Panc1 (cell line): Measurements from ENCODE around the gene RDH13.

Experiments
- POLR2AphosphoS5 ChIP-seq: IDR thresholded peaks from 2 replicates; pipeline ENCODE4 v1.6.1; 2012; ENCODE audit warnings: mild to moderate bottlenecking, low read depth, low read length, moderate library complexity
- SIN3A ChIP-seq: IDR thresholded peaks from 2 replicates; pipeline ENCODE4 v1.6.1; 2012; ENCODE audit warnings: low read depth, mild to moderate bottlenecking, low read length, moderate library complexity, borderline replicate concordance; ENCODE audit not compliant: insufficient read depth
- TCF7L2 ChIP-seq: IDR thresholded peaks from 2 replicates; pipeline ENCODE4 v1.6.1; 2011; ENCODE audit warnings: mild to moderate bottlenecking, low read depth, low read length, inconsistent platforms
- TF ChIP-seq, protein P1 (sequence below), 2 experiments: IDR thresholded peaks; 2 replicates each; pipeline ENCODE4 v1.6.1; 2011 to 2012; ENCODE audit warnings: low read depth in 2 of 2, control low read depth in 1 of 2, low read length in 1 of 2, mild to moderate bottlenecking in 1 of 2, moderate library complexity in 1 of 2; ENCODE audit not compliant: insufficient read depth in 1 of 2
- TF ChIP-seq, protein P2 (sequence below): fragments of 450-650 bp; IDR thresholded peaks from 2 replicates; pipeline ENCODE4 v1.5.1; 2017; ENCODE audit warnings: mild to moderate bottlenecking

DNA sequence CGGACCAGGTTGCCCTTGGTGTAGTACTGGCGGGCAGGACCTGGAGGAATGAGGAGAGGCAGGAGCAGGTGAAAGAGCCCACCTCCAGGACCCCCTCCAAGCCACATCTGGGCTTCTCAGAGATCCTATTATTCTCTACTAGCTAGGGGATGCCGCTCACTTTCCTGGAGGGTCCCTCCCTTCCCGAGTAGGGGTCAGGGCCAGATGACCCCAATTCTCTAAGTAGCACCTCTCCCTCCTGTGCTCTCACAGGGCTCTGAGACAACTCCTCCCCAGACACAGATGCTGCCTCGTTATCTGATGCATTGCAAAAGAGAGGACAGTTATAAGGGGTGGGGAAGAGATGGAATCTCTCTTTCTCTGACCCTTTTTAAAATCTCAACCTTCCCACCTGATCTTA lies 47.8 kb downstream of the RDH13 start:
- TF ChIP-seq, protein P1, sequence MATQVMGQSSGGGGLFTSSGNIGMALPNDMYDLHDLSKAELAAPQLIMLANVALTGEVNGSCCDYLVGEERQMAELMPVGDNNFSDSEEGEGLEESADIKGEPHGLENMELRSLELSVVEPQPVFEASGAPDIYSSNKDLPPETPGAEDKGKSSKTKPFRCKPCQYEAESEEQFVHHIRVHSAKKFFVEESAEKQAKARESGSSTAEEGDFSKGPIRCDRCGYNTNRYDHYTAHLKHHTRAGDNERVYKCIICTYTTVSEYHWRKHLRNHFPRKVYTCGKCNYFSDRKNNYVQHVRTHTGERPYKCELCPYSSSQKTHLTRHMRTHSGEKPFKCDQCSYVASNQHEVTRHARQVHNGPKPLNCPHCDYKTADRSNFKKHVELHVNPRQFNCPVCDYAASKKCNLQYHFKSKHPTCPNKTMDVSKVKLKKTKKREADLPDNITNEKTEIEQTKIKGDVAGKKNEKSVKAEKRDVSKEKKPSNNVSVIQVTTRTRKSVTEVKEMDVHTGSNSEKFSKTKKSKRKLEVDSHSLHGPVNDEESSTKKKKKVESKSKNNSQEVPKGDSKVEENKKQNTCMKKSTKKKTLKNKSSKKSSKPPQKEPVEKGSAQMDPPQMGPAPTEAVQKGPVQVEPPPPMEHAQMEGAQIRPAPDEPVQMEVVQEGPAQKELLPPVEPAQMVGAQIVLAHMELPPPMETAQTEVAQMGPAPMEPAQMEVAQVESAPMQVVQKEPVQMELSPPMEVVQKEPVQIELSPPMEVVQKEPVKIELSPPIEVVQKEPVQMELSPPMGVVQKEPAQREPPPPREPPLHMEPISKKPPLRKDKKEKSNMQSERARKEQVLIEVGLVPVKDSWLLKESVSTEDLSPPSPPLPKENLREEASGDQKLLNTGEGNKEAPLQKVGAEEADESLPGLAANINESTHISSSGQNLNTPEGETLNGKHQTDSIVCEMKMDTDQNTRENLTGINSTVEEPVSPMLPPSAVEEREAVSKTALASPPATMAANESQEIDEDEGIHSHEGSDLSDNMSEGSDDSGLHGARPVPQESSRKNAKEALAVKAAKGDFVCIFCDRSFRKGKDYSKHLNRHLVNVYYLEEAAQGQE (IDR thresholded peaks at IDR 0.05; ENCODE audit: insufficient read depth in 1 of 2, low read depth in 2 of 2, low read length in 1 of 2), result no peak
- TF ChIP-seq, protein P2, sequence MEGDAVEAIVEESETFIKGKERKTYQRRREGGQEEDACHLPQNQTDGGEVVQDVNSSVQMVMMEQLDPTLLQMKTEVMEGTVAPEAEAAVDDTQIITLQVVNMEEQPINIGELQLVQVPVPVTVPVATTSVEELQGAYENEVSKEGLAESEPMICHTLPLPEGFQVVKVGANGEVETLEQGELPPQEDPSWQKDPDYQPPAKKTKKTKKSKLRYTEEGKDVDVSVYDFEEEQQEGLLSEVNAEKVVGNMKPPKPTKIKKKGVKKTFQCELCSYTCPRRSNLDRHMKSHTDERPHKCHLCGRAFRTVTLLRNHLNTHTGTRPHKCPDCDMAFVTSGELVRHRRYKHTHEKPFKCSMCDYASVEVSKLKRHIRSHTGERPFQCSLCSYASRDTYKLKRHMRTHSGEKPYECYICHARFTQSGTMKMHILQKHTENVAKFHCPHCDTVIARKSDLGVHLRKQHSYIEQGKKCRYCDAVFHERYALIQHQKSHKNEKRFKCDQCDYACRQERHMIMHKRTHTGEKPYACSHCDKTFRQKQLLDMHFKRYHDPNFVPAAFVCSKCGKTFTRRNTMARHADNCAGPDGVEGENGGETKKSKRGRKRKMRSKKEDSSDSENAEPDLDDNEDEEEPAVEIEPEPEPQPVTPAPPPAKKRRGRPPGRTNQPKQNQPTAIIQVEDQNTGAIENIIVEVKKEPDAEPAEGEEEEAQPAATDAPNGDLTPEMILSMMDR, result no peak
- TF ChIP-seq POLR2AphosphoS5 (no peak), TCF7L2 (no peak), SIN3A (no peak)
